Effector memory CD4-positive, alpha-beta T cell (primary cell): Measurements from ENCODE around the gene RSF1.

Experiments
- DNase-seq, 3 donors: peaks; one replicate each; pipeline ENCODE4 v3.0.0-alpha.2; 2020
- H3K27ac ChIP-seq: 2 replicates; pipeline ENCODE4 v1.7.0; 2013; ENCODE audit warnings: mild to moderate bottlenecking, low read length, moderate library complexity; ENCODE audit not compliant: insufficient read depth, poor library complexity, severe bottlenecking
- H3K27me3 ChIP-seq: replicated peaks from 2 replicates; pipeline ENCODE4 v1.7.0; 2013; ENCODE audit warnings: mild to moderate bottlenecking, low read length; ENCODE audit not compliant: insufficient read depth, control insufficient read depth, poor library complexity, severe bottlenecking
- H3K36me3 ChIP-seq: 2 replicates; pipeline ENCODE4 v1.7.0; 2013; ENCODE audit warnings: mild to moderate bottlenecking, low read length, moderate library complexity; ENCODE audit not compliant: control insufficient read depth, insufficient read depth
- H3K4me1 ChIP-seq: 2 replicates; pipeline ENCODE4 v1.7.0; 2013; ENCODE audit warnings: low read length, mild to moderate bottlenecking; ENCODE audit not compliant: control insufficient read depth, insufficient read depth, poor library complexity, severe bottlenecking
- H3K4me3 ChIP-seq: 2 replicates; pipeline ENCODE4 v1.7.0; 2013; ENCODE audit warnings: low read length, low read depth, mild to moderate bottlenecking; ENCODE audit not compliant: insufficient read depth, poor library complexity, severe bottlenecking
- H3K9me3 ChIP-seq: 2 replicates; pipeline ENCODE4 v1.7.0; 2013; ENCODE audit warnings: mild to moderate bottlenecking, low read length, moderate library complexity; ENCODE audit not compliant: control insufficient read depth

The RSF1 gene

DNA sequence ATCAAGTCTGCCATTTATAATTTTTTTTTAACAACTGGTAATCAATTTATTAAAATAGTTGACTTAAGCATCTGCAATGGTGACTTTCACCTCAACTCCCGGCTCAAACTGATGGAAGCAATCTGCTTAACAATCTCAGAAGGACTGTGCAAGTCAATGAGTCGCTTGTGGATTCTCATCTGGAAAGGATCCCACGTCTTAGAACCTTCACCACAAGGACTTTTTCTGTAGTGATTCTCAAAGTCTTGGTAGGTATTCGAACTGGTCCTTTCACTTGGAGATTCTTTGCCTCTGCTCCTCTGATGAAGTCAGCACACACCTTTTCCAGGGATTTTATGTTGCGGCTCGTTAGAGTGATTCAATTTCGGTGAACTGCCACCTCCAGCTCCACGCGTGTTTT, 7.3 kb downstream of the RSF1 start:
- Histone ChIP-seq H3K4me1 (peaks cover 3% of the 10 kb centered on the region), H3K36me3 (no peaks in the 10 kb centered on the region), H3K27me3 (no peaks in the 10 kb centered on the region), H3K4me3 (no peak overlapping the region), H3K9me3 (no peaks in the 10 kb centered on the region), H3K27ac (no peak overlapping the region)
- DNase-seq = no peak

- H3K27me3 ChIP-seq = no peaks in the 10 kb centered on the region
- H3K4me1 ChIP-seq = no peaks in the 10 kb centered on the region
- DNase-seq = no peak
- no peak overlapping the region for H3K4me3 ChIP-seq
- no peak overlapping the region for H3K27ac ChIP-seq
- no peaks in the 10 kb centered on the region for H3K36me3 ChIP-seq
- no peaks in the 10 kb centered on the region for H3K9me3 ChIP-seq
These were observed 13.5 kb downstream of the RSF1 start for GRCh38 chr11:77806993-77807392.

DNA sequence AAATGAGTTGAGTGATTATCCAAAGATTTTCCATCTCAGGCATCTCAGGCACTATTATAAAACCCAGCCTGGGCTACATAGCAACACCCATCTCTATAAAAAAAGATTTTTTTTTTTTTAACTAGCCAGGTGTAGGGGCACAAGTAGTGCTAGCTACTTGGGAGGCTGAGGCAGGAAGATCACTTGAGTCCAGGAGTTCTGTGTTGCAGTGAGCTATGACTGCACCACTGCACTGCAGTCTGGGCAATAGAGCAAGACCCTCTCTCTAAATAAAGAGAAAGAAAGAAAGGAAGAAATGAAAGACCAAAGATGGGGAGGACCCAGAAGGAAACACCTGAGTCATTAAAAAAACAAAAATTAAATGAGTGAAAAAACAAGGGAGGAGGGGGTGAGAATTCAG, 14.1 kb downstream of the RSF1 start:
- H3K27ac ChIP-seq = no peak overlapping the region
- no peaks in the 10 kb centered on the region for H3K27me3 ChIP-seq
- H3K4me3 ChIP-seq = no peak overlapping the region
- no peaks in the 10 kb centered on the region for H3K36me3 ChIP-seq
- H3K9me3 ChIP-seq = no peaks in the 10 kb centered on the region
- DNase-seq = no peak
- no peaks in the 10 kb centered on the region for H3K4me1 ChIP-seq

- Histone ChIP-seq H3K4me3 (no peak overlapping the region), H3K9me3 (no peaks in the 10 kb centered on the region), H3K36me3 (no peaks in the 10 kb centered on the region), H3K4me1 (no peaks in the 10 kb centered on the region), H3K27ac (no peak overlapping the region), H3K27me3 (no peaks in the 10 kb centered on the region)
- DNase-seq = no peak
These were observed 19.0 kb downstream of the RSF1 start for GRCh38 chr11:77801477-77801876.

- H3K27ac ChIP-seq = no peak overlapping the region
- no peaks in the 10 kb centered on the region for H3K36me3 ChIP-seq
- H3K4me1 ChIP-seq = no peaks in the 10 kb centered on the region
- no peaks in the 10 kb centered on the region for H3K27me3 ChIP-seq
- H3K4me3 ChIP-seq = no peak overlapping the region
- H3K9me3 ChIP-seq = no peaks in the 10 kb centered on the region
- DNase-seq = no peak
These were observed 20.1 kb downstream of the RSF1 start for GRCh38 chr11:77800449-77800848.

GRCh38 chr11:77799338-77799737, 21.2 kb downstream of the RSF1 start:
- no peak overlapping the region for H3K4me3 ChIP-seq
- H3K9me3 ChIP-seq = no peaks in the 10 kb centered on the region
- DNase-seq = no peak
- H3K27ac ChIP-seq = no peak overlapping the region
- H3K27me3 ChIP-seq = no peaks in the 10 kb centered on the region
- H3K4me1 ChIP-seq = no peaks in the 10 kb centered on the region
- H3K36me3 ChIP-seq = no peaks in the 10 kb centered on the region

- Histone ChIP-seq H3K27me3 (no peaks in the 10 kb centered on the region), H3K36me3 (no peaks in the 10 kb centered on the region), H3K27ac (no peak overlapping the region), H3K4me3 (no peak overlapping the region), H3K4me1 (no peaks in the 10 kb centered on the region), H3K9me3 (no peaks in the 10 kb centered on the region)
- no peak for DNase-seq
These were observed 26.6 kb downstream of the RSF1 start for GRCh38 chr11:77793972-77794371.

DNA sequence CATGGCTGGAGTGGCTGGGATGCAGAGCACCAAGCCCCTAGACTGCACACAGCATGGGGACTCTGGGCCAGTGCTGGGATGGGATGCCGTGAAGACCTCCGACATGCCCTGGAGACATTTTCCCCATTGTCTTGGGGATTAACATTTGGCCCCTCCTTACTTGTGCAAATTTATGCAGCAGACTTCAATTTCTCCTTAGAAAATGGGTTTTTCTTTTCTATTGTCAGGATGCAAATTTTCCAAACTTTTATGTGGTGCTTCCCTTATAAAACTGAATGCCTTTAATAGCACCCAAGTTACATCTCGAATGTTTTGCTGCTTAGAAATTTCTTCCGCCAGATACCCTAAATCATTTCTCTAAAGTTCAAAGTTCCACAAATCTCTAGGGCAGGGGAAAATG, 29.2 kb downstream of the RSF1 start:
- no peak for DNase-seq
- Histone ChIP-seq H3K4me3 (no peak overlapping the region), H3K27ac (no peak overlapping the region), H3K36me3 (no peaks in the 10 kb centered on the region), H3K4me1 (peaks cover 2% of the 10 kb centered on the region), H3K9me3 (no peaks in the 10 kb centered on the region), H3K27me3 (no peaks in the 10 kb centered on the region)

DNA sequence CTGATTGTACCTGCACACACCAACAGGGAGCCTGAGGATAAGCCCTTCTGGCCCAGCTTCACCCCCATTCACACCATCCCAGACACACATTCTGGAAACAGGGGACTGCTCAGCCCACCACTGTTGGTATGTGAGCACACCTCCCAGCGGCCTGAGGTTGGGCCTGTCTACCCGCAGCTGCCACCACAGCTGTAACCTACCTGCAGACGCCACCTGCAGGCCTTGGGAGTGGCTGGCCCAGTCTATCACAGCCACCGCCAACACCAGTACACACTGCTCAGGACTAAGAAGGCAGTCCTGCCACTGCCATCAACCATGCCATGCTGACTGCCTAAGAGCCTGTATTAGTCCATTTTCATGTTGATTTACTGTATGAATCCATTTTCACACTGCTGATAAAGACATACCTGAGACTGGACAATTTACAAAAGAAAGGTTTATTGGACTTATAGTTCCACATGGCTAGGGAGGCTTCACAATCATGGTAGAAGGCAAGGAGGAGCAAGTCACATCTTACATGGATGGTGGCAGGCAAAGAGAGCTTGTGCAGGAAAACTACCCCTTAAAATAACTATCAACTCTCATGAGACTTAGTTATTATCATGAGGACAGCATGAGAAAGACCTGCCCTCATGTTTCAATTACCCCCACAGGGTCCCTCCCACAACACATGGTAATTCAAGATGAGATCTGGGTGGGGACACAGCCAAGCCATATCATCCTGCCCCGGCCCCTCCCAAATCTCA, 30.6 kb downstream of the RSF1 start:
- H3K36me3 ChIP-seq = no peaks in the 10 kb centered on the region
- peaks cover 2% of the 10 kb centered on the region for H3K4me1 ChIP-seq
- no peak for DNase-seq
- H3K4me3 ChIP-seq = no peak overlapping the region
- H3K27me3 ChIP-seq = no peaks in the 10 kb centered on the region
- no peaks in the 10 kb centered on the region for H3K9me3 ChIP-seq
- H3K27ac ChIP-seq = no peak overlapping the region

- no peak for DNase-seq
- Histone ChIP-seq H3K4me1 (peaks cover 2% of the 10 kb centered on the region), H3K27me3 (no peaks in the 10 kb centered on the region), H3K36me3 (no peaks in the 10 kb centered on the region), H3K9me3 (no peaks in the 10 kb centered on the region), H3K27ac (no peak overlapping the region), H3K4me3 (no peak overlapping the region)
These were observed 31.3 kb downstream of the RSF1 start for GRCh38 chr11:77789061-77789730.
